Smooth muscle cell (in vitro differentiated cells): Measurements from ENCODE around the gene MATN1. TPM values are rescaled to one million over a fixed set of nuclear protein-coding genes. Genes with fewer than 3 reads are reported as not detected.

Source experiments
- DNase-seq: peaks from one replicate; lab custom pipeline; 2025; ENCODE audit not compliant: unreplicated experiment; lab: John Stamatoyannopoulos, UW
- H2AFZ ChIP-seq: fragments of 200-600 bp; sonication (generic); 2 replicates; pipeline ENCODE4 v1.6.0; 2016; ENCODE audit warnings: antibody characterized with exemption, low read depth, mild to moderate bottlenecking
- H3F3A ChIP-seq: fragments of 200-600 bp; sonication (generic); 2 replicates; pipeline ENCODE4 v1.6.0; 2017; ENCODE audit warnings: antibody characterized with exemption, low read depth
- H3K27ac ChIP-seq: fragments of 200-600 bp; sonication (generic); 2 replicates; pipeline ENCODE4 v1.5.1; 2016; ENCODE audit warnings: low read depth, mild to moderate bottlenecking
- H3K27me3 ChIP-seq: fragments of 200-600 bp; sonication (generic); 2 replicates; pipeline ENCODE4 v1.6.1; 2016; ENCODE audit warnings: low read depth, mild to moderate bottlenecking
- H3K36me3 ChIP-seq: fragments of 200-600 bp; sonication (generic); 2 replicates; pipeline ENCODE4 v1.5.1; 2016; ENCODE audit warnings: low read depth
- H3K4me1 ChIP-seq: fragments of 200-600 bp; sonication (generic); 2 replicates; pipeline ENCODE4 v1.5.1; 2016; ENCODE audit warnings: low read depth
- H3K4me2 ChIP-seq: fragments of 200-600 bp; sonication (generic); 2 replicates; pipeline ENCODE4 v1.6.0; 2016; ENCODE audit warnings: mild to moderate bottlenecking
- H3K4me3 ChIP-seq: fragments of 200-600 bp; sonication (generic); 2 replicates; pipeline ENCODE4 v1.5.1; 2016; ENCODE audit warnings: mild to moderate bottlenecking
- H3K79me2 ChIP-seq: fragments of 200-600 bp; sonication (generic); 2 replicates; pipeline ENCODE4 v1.6.0; 2016; ENCODE audit warnings: low read depth, mild to moderate bottlenecking
- H3K9ac ChIP-seq: fragments of 200-600 bp; sonication (generic); 2 replicates; pipeline ENCODE4 v1.6.0; 2016; ENCODE audit warnings: low read depth
- H3K9me3 ChIP-seq: fragments of 200-600 bp; sonication (generic); replicated peaks from 2 replicates; pipeline ENCODE4 v1.5.1; 2016; ENCODE audit warnings: low read depth
- H4K20me1 ChIP-seq: fragments of 200-600 bp; sonication (generic); 2 replicates; pipeline ENCODE4 v1.6.0; 2016; ENCODE audit warnings: low read depth
- WGBS: methylation state at CpG from one replicate; pipeline ENCODE4 v1.1.7; 2016; ENCODE audit warnings: low lambda C conversion rate; 5-methylcytosine and 5-hydroxymethylcytosine counted together
- polyA plus RNA-seq: library from polyadenylated mRNA; unstranded; fragments of >200 nt; fragmentation: Nextera tagmentation; extraction: Ambion mirVana; gene quantifications from 2 replicates; pipeline ENCODE4 v1.2.1, GENCODE V29; 2016
- total RNA-seq: library from RNA; depleted of rRNA; stranded (reverse); fragments of >200 nt; gene quantifications from 2 replicates; pipeline ENCODE4 v1.2.3, GENCODE V29; 2014
- TF ChIP-seq, protein P1 (sequence below): fragments of 200-600 bp; sonication (generic); IDR thresholded peaks from 2 replicates; pipeline ENCODE4 v1.5.1; 2017; ENCODE audit warnings: borderline replicate concordance, mild to moderate bottlenecking, antibody characterized with exemption; ENCODE audit not compliant: insufficient read depth, poor library complexity, severe bottlenecking

Gene MATN1
- total and polyA plus RNA-seq, 2 experiments from 2014 or later = 0.40 to 2.0 TPM

- no peaks in the 10 kb centered on the region for H3K9me3 ChIP-seq
- no peaks in the 10 kb centered on the region for H3K27me3 ChIP-seq
- no peaks in the 10 kb centered on the region for H4K20me1 ChIP-seq
- TF ChIP-seq, protein P1, sequence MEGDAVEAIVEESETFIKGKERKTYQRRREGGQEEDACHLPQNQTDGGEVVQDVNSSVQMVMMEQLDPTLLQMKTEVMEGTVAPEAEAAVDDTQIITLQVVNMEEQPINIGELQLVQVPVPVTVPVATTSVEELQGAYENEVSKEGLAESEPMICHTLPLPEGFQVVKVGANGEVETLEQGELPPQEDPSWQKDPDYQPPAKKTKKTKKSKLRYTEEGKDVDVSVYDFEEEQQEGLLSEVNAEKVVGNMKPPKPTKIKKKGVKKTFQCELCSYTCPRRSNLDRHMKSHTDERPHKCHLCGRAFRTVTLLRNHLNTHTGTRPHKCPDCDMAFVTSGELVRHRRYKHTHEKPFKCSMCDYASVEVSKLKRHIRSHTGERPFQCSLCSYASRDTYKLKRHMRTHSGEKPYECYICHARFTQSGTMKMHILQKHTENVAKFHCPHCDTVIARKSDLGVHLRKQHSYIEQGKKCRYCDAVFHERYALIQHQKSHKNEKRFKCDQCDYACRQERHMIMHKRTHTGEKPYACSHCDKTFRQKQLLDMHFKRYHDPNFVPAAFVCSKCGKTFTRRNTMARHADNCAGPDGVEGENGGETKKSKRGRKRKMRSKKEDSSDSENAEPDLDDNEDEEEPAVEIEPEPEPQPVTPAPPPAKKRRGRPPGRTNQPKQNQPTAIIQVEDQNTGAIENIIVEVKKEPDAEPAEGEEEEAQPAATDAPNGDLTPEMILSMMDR = no peak
- peak overlapping the region; percentile 44 for H3K4me3 ChIP-seq
- no peak overlapping the region for H3K27ac ChIP-seq
- H3K4me2 ChIP-seq = peak overlapping the region; percentile 59
- no peaks in the 10 kb centered on the region for H3F3A ChIP-seq
- H3K79me2 ChIP-seq = no peaks in the 10 kb centered on the region
- 0% methylated on average over 9 of the region's 50 CpGs for WGBS
- no peaks in the 10 kb centered on the region for H3K36me3 ChIP-seq
- DNase-seq = peak; percentile 99
- H3K9ac ChIP-seq = no peak overlapping the region
- peaks cover 5% of the 10 kb centered on the region for H3K4me1 ChIP-seq
- H2AFZ ChIP-seq = no peak overlapping the region
These were observed 5.2 kb downstream of the MATN1 start for GRCh38 chr1:30718091-30718635.

DNA sequence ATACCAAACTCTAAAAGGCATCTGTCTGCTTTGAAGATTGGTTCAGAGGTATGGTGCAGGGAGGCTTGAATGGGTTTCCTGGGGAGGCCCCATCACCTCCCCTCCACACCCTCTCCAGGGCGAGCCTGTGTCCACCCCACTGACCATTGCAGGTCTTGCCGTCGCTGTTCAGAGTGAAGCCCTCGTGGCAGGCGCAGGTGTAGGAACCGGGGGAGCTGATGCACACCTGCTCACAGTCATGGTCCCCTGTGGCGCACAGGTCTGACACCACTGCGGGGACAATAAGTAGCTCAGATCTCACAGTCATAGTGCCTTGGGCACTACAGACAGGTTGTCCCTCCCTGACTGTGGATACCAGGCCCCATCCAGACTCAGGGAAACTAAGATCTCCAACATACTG, 6.7 kb downstream of the MATN1 start:
- H3K79me2 ChIP-seq = no peaks in the 10 kb centered on the region
- H3K9me3 ChIP-seq = no peaks in the 10 kb centered on the region
- no peaks in the 10 kb centered on the region for H3K36me3 ChIP-seq
- no peak overlapping the region for H2AFZ ChIP-seq
- H3K27ac ChIP-seq = no peak overlapping the region
- no peak overlapping the region for H3K9ac ChIP-seq
- H3F3A ChIP-seq = no peaks in the 10 kb centered on the region
- TF ChIP-seq, protein P1 = no peak
- no peak overlapping the region for H3K4me3 ChIP-seq
- DNase-seq = no peak
- WGBS = 99% methylated on average over 8 of the region's 8 CpGs
- H4K20me1 ChIP-seq = no peaks in the 10 kb centered on the region
- peaks cover 5% of the 10 kb centered on the region for H3K4me1 ChIP-seq
- no peak overlapping the region for H3K4me2 ChIP-seq
- no peaks in the 10 kb centered on the region for H3K27me3 ChIP-seq

DNA sequence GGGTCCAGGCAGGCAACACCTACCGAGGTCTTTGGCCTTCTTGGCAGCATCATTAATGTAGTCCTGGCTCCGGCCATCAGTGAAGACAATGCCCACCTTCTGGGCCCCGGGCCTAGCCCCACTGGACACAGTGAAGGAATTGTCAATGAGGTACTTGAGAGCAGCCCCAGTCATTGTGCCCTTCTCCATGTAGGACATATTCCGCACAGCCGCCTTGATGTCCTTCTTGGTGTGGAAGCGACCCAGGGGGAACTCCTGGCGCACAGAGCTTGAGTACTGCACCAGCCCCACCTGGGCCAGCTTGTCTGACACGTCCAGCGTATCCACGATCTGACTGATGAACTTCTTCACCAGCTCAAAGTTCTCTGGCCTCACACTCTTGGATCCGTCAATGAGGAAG, 7.5 kb downstream of the MATN1 start:
- H3K4me2 ChIP-seq = no peak overlapping the region
- peaks cover 5% of the 10 kb centered on the region for H3K4me1 ChIP-seq
- no peaks in the 10 kb centered on the region for H3K36me3 ChIP-seq
- TF ChIP-seq, protein P1 = no peak
- no peak overlapping the region for H3K9ac ChIP-seq
- no peak overlapping the region for H3K27ac ChIP-seq
- no peaks in the 10 kb centered on the region for H3K79me2 ChIP-seq
- H2AFZ ChIP-seq = no peak overlapping the region
- H3K9me3 ChIP-seq = no peaks in the 10 kb centered on the region
- 97% methylated on average over 11 of the region's 11 CpGs for WGBS
- H3K27me3 ChIP-seq = no peaks in the 10 kb centered on the region
- no peak overlapping the region for H3K4me3 ChIP-seq
- no peaks in the 10 kb centered on the region for H4K20me1 ChIP-seq
- DNase-seq = no peak
- no peaks in the 10 kb centered on the region for H3F3A ChIP-seq

GRCh38 chr1:30715216-30715615, 8.2 kb downstream of the MATN1 start:
- no peak overlapping the region for H2AFZ ChIP-seq
- no peaks in the 10 kb centered on the region for H3F3A ChIP-seq
- H3K9ac ChIP-seq = no peak overlapping the region
- TF ChIP-seq, protein P1 = peak; percentile 51
- H3K4me3 ChIP-seq = no peak overlapping the region
- no peaks in the 10 kb centered on the region for H3K36me3 ChIP-seq
- 99% methylated on average over 2 of the region's 2 CpGs for WGBS
- H3K4me2 ChIP-seq = no peak overlapping the region
- H3K27me3 ChIP-seq = no peaks in the 10 kb centered on the region
- H3K27ac ChIP-seq = no peak overlapping the region
- H4K20me1 ChIP-seq = no peaks in the 10 kb centered on the region
- H3K4me1 ChIP-seq = peaks cover 5% of the 10 kb centered on the region
- DNase-seq = no peak
- H3K9me3 ChIP-seq = no peaks in the 10 kb centered on the region
- H3K79me2 ChIP-seq = no peaks in the 10 kb centered on the region
